K562 (cell line): Measurements from ENCODE around the gene NOD1. TPM values are rescaled to one million over a fixed set of nuclear protein-coding genes. Genes with fewer than 3 reads are reported as not detected.

Experiments used
- ATAC-seq: fragments of 200-7000 bp; cut with Tn5 transposase; 3 replicates; pipeline ENCODE4 v1.9.1; 2020; ENCODE audit warnings: moderate library complexity
- BruUV-seq: library from RNA; stranded (reverse); fragments of 400-500 nt; replicated peaks from 2 replicates; lab custom pipeline; 2021; lab: Mats Ljungman, UMichigan
- CTCF ChIA-PET: fragments of 300-600 bp; formaldehyde crosslinking; extraction: SDS; loops from one replicate; lab custom pipeline; 2021; ENCODE audit warnings: low intra/inter-chr PET ratio; lab: Yijun Ruan, JAX
- POLR2A ChIA-PET: fragments of 300-600, 350-650 bp; sonication (Branson Sonifier 250); formaldehyde crosslinking; extraction: SDS; loops from one replicate; lab custom pipeline; 2021; ENCODE audit warnings: antibody characterized with exemption, inconsistent platforms; lab: Yijun Ruan, JAX
- DNase-seq, 4 experiments: peaks; one replicate each; pipeline versions ENCODE4 v3.0.0 to v3.0.0-alpha.2; 2011 to 2018; ENCODE audit warnings: low spot score in 3 of 4, mixed read lengths in 3 of 4; ENCODE audit errors: extremely low read depth in 1 of 4
- FAIRE-seq: peaks from 2 replicates; lab custom pipeline; 2011; peaks lifted over from hg19 to GRCh38; lab: Jason Lieb, UNC
- H2AFZ ChIP-seq: 2 replicates; pipeline ENCODE4 v1.6.0; 2011; ENCODE audit warnings: low read depth, low read length, control low read depth, inconsistent platforms
- H3K27ac ChIP-seq: fragments of 200-600 bp; 3 replicates; pipeline ENCODE4 v1.8.0; 2011; ENCODE audit warnings: low read depth, mild to moderate bottlenecking, control low read depth, inconsistent platforms, low read length, moderate library complexity, mixed read lengths; ENCODE audit errors: extremely low read depth
- H3K27me3 ChIP-seq, 2 experiments: fragments of 300-600 bp in 1 of 2; 2 replicates in 1 of 2; 3 replicates in 1 of 2; pipeline versions ENCODE4 v1.6.0 to v1.8.0; 2011; ENCODE audit warnings: inconsistent platforms in 2 of 2, low read length in 2 of 2, mild to moderate bottlenecking in 1 of 2, mixed read lengths in 1 of 2, moderate library complexity in 1 of 2; ENCODE audit not compliant: control insufficient read depth in 2 of 2, insufficient read depth in 2 of 2
- H3K36me3 ChIP-seq: fragments of 300-600 bp; 3 replicates; pipeline ENCODE4 v1.8.0; 2011; ENCODE audit warnings: mild to moderate bottlenecking, low read length, inconsistent platforms; ENCODE audit not compliant: control insufficient read depth, insufficient read depth
- H3K4me1 ChIP-seq, 2 experiments: fragments of 200-600 bp in 1 of 2; replicated peaks in 1 of 2; 2 replicates in 1 of 2; 3 replicates in 1 of 2; pipeline versions ENCODE4 v1.5.1 to v1.8.0; 2011; ENCODE audit warnings: inconsistent platforms in 2 of 2, low read length in 2 of 2, mild to moderate bottlenecking in 1 of 2, mixed read lengths in 1 of 2, moderate library complexity in 1 of 2; ENCODE audit not compliant: control insufficient read depth in 2 of 2, insufficient read depth in 2 of 2
- H3K4me2 ChIP-seq: 2 replicates; pipeline ENCODE4 v1.6.1; 2011; ENCODE audit warnings: low read length, control low read depth, inconsistent platforms, mixed read lengths; ENCODE audit not compliant: insufficient read depth
- H3K4me3 ChIP-seq: fragments of 200-600 bp; sonication (generic), shearing (Covaris generic); 2 replicates; pipeline ENCODE4 v1.5.1; 2016; ENCODE audit warnings: control low read depth, inconsistent platforms
- H3K79me2 ChIP-seq: fragments of 200-600 bp; 3 replicates; pipeline ENCODE4 v1.8.0; 2011; ENCODE audit warnings: low read length, inconsistent platforms; ENCODE audit not compliant: control insufficient read depth, insufficient read depth
- H3K9ac ChIP-seq, 2 experiments: 2 replicates each; pipeline versions ENCODE4 v1.6.0 to v1.6.1; 2011; ENCODE audit warnings: low read depth in 2 of 2, low read length in 2 of 2, control low read depth in 1 of 2, inconsistent platforms in 1 of 2, mild to moderate bottlenecking in 1 of 2, mixed read lengths in 1 of 2; ENCODE audit not compliant: insufficient read depth in 1 of 2
- H3K9me1 ChIP-seq: one replicate; pipeline ENCODE4 v1.6.0; 2011; ENCODE audit warnings: inconsistent platforms, mild to moderate bottlenecking, low read length, moderate library complexity; ENCODE audit not compliant: control insufficient read depth, insufficient read depth
- H3K9me3 ChIP-seq: replicated peaks from 2 replicates; pipeline ENCODE4 v1.5.1; 2011; ENCODE audit warnings: low read depth, low read length, inconsistent platforms; ENCODE audit not compliant: control insufficient read depth, insufficient read depth
- H4K20me1 ChIP-seq: replicated peaks from 2 replicates; pipeline ENCODE4 v1.6.1; 2011; ENCODE audit warnings: low read length, inconsistent platforms, mixed read lengths; ENCODE audit not compliant: control insufficient read depth, insufficient read depth
- ATF1 ChIP-seq, 2 experiments: fragments of 450-650 bp in 1 of 2; IDR thresholded peaks; 2 replicates each; pipeline ENCODE4 v1.6.1; 2016; ENCODE audit warnings: missing compliant biosample characterization in 1 of 2, missing genetic modification characterization in 1 of 2
- BRF2 ChIP-seq: IDR thresholded peaks from 3 replicates; pipeline ENCODE4 v1.6.1; 2011; ENCODE audit warnings: borderline replicate concordance, mild to moderate bottlenecking; ENCODE audit not compliant: insufficient read length, insufficient read depth
- ETV5 ChIP-seq: sonication (generic); formaldehyde crosslinking; IDR thresholded peaks from 2 replicates; pipeline ENCODE4 v1.4.0; 2020; ENCODE audit warnings: low read depth, mild to moderate bottlenecking, missing genetic modification reagents
- ZBTB40 ChIP-seq, 2 experiments: fragments of 450-650 bp in 1 of 2; sonication (generic) in 1 of 2; formaldehyde crosslinking in 1 of 2; IDR thresholded peaks; 2 replicates each; pipeline versions ENCODE4 v1.7.1 to v1.9.0; 2016 to 2022; ENCODE audit warnings: inconsistent platforms in 1 of 2, mild to moderate bottlenecking in 1 of 2, missing genetic modification reagents in 1 of 2
- WGBS: fragments of 100-300 bp; shearing (Covaris generic); methylation state at CpG from one replicate; pipeline ENCODE4 v1.1.6; 2016; ENCODE audit warnings: low coverage, mixed read lengths; ENCODE audit not compliant: insufficient coverage; ENCODE audit errors: missing lambda C conversion rate; 5-methylcytosine and 5-hydroxymethylcytosine counted together
- in situ Hi-C: fragments of 300-500 bp; cut with MboI; formaldehyde crosslinking; loops from 4 replicates; pipeline ENCODE4 v1.15.0; 2018; ENCODE audit warnings: inconsistent platforms, mixed read lengths
- intact Hi-C: fragments of 100-400 bp; cut with micrococcal nuclease; formaldehyde crosslinking; loops from 2 replicates; pipeline ENCODE4 v1.14.2; 2022
- polyA plus RNA-seq, 8 experiments: library from polyadenylated mRNA; depleted of rRNA in 4 of 8; stranded (reverse) in 5 of 8; unstranded in 3 of 8; fragments of >200 nt; fragmentation: Nextera tagmentation in 2 of 8; fragmentation: Illumina TruSeq in 1 of 8; extraction: Ambion mirVana in 2 of 8; extraction: Trizol in 1 of 8; gene quantifications; 2 replicates each; pipeline versions ENCODE4 v1.2.1 to v1.2.3, GENCODE V29; 2011 to 2014; ENCODE audit warnings: inconsistent platforms in 1 of 8, missing spikeins in 1 of 8
- total RNA-seq, 7 experiments: library from RNA; depleted of rRNA in 6 of 7; stranded (reverse); fragments of >200 nt in 6 of 7; fragmentation: Illumina TruSeq in 2 of 7; extraction: Trizol in 2 of 7; gene quantifications; 2 replicates each; pipeline versions ENCODE4 v1.2.1 to v1.2.3, GENCODE V29; 2011 to 2021; ENCODE audit warnings: low replicate concordance in 1 of 7

NOD1 gene
- total and polyA plus RNA-seq, 9 of the 15 experiments (the other 6 are each of a cell fraction or from before 2014, with no cell fraction given), result 0.34 to 7.1 (median 4.7) TPM

GRCh38 chr7:30424506-30424905, 54.1 kb downstream of the NOD1 start:
- DNase-seq (no peak), ATAC-seq (no peak), FAIRE-seq (no peak)
- Histone ChIP-seq H3K36me3 (0 out of 3 replicates have a peak, but pooled peaks cover 2% of the 10 kb centered on the region), H3K4me3 (no peak overlapping the region), H3K9ac (no peak overlapping the region), H3K4me1 (peaks cover 0 to 24% of the 10 kb centered on the region in 2 experiments; a peak in 3 of 5 replicates), H3K4me2 (no peak overlapping the region), H3K79me2 (no peaks in the 10 kb centered on the region), H3K9me1 (no peaks in the 10 kb centered on the region), H4K20me1 (no peaks in the 10 kb centered on the region; the same call in 1 of the 2 replicates), H3K9me3 (no peaks in the 10 kb centered on the region; the same call in 1 of the 2 replicates), H2AFZ (no peak overlapping the region), H3K27ac (no peak overlapping the region), H3K27me3 (no peaks in the 10 kb centered on the region)
- TF ChIP-seq ZBTB40 (IDR thresholded peaks at IDR 0.05), result no peak
- TF ChIP-seq ZBTB40 (CRISPR knock-in tag; IDR thresholded peaks at IDR 0.05), result no peak
- no peak for TF ChIP-seq ATF1 (CRISPR knock-in tag; IDR thresholded peaks at IDR 0.05)
- no peak for TF ChIP-seq ATF1 (tag; IDR thresholded peaks at IDR 0.05)
- no peak for TF ChIP-seq ETV5 (CRISPR knock-in tag)
- no peak for TF ChIP-seq BRF2
- WGBS, result 54% methylated on average over 5 of the region's 5 CpGs
- CTCF ChIA-PET, result no interaction called here
- no TSS peak for BruUV-seq
- intact Hi-C loops (no loop called here), in situ Hi-C loops (no loop called here)
- POLR2A ChIA-PET, result interaction anchor here (0.6 to 1.2 kb wide), 2 partner anchors 9 to 202 kb away, joined by 3 read pairs; no protein-coding TSS in a partner anchor
